ENCODE data around the gene TNIP3.
"Not testable (repeated sequence)": the region's sequence is repeated elsewhere in the genome, so short reads cannot be mapped to it uniquely, and the experiment has no call there.

Gene TNIP3, protein sequence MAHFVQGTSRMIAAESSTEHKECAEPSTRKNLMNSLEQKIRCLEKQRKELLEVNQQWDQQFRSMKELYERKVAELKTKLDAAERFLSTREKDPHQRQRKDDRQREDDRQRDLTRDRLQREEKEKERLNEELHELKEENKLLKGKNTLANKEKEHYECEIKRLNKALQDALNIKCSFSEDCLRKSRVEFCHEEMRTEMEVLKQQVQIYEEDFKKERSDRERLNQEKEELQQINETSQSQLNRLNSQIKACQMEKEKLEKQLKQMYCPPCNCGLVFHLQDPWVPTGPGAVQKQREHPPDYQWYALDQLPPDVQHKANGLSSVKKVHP

DNA sequence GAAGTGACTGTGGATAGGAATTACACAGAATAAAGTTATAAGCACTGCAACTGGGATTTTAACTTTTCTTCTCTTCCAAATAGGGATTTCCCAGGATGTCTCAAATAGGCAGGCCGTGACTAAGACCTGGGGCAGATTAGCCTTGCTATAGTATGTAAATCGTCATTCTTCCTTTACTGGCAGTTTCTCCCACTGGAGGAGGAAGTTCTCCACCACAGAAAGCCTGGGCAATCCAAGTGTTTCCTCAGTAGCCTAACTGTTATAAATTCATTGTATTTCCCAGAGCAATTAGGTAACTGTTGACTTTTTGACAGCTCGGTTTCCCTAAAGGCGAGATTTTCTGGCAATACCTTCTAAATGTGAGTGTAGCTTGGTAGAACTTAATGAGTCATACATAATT, at the start of gene TNIP3:
Gene TNIP3, minus strand, starts transcription at position 31 of the 400 bp plus-strand sequence. CDS start 196 bp downstream, outside the sequence.
- DNase-seq (ENCODE audit: low read depth in 2 of 3, low spot score in 2 of 3) = no peak

DNA sequence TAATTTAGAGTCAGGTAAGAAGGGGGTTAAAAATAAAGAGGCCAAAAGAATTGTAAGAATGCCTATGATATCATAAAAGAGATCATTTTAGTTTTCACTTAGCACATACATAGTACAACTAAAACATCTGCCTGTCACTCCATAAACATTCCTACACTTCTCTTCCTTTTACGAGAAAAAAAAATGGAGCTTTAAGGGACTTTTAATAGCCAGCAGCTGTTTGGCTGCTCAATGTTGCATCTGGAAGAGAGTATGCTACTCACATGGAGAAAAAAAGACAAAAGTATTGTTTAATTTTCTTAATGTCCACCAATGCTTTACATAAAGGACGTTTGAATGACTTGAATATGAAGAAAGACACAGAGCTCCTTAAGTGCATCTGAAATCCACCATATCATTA, 48.7 kb upstream of the TNIP3 start:
- no peak for DNase-seq (ENCODE audit: low read depth in 2 of 3, low spot score in 2 of 3)

DNA sequence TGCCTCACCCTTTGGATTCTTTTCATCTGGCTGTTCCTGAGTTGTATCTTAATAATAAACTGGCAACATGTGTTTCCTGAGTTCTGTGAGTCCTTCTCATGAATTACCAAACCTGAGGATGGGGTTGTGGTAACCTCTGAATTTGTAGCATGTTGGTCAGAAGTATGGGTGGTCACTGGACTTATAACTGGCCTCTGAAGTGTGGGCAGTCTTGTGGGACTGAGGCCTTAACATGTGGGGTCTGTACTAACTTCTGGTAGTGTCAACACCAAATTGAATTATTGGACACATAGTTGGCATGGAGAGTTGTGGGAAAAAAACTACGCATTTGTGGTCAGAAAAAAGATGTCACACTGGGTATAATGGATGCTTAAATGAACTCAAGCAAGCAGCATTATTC, 45.0 kb upstream of the TNIP3 start:
- no peak for DNase-seq (ENCODE audit: low read depth in 2 of 3, low spot score in 2 of 3)

DNA sequence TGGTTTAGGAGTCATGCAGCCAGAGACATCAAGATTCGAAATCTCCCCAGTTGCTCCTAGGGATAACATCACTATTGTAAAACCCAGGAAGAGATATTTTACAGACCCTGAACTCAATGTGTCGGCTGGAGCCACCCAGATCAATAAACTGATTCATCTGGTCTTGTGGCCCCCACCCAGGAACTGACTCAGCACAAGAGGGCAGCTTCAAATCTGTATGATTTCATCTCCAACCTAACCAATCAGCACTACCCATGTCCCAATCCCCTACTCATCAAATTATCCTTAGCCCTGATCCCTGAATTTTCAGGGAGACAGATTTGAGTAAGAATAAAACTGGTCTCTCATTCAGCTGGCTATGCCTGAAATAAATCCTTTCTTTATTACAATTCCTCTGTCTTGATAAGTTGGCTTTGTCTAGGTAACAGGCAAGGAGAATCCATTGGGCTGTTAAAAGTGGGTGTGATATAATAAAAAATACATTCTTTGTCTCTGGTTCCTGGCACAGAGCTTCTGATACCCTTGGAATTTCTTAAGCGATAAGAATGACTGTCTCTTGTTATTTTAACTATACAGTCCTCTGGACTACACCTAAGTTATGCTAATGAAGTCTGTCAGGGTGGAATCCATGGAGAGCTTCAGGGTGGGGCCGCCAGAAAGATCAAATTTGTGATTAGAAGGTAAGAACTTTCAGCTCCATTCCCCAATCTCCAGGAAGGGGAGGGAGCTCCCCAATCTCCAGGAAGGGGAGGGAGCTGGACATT, 44.3 kb upstream of the TNIP3 start:
- DNase-seq (ENCODE audit: low read depth in 2 of 3, low spot score in 2 of 3) = no peak

DNA sequence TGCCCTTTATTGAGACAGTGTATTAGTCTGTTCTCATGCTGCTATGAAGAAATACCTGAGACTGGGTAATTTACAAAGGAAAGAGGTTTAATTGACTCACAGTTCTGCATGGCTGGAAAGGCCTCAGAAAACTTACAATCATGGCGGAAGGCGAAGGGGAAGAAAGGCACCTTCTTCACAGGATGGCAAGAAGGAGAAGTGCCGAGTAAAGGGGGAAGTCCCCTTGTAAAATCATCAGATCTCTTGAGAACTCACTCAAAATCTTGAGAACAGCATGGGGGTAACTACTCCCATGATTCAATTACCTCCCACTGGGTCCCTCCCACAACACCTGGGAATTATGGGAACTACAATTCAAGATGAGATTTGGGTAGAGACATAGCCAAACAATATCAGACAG, 41.7 kb upstream of the TNIP3 start:
- not testable (repeated sequence) for DNase-seq (ENCODE audit: low read depth in 2 of 3, low spot score in 2 of 3)

DNA sequence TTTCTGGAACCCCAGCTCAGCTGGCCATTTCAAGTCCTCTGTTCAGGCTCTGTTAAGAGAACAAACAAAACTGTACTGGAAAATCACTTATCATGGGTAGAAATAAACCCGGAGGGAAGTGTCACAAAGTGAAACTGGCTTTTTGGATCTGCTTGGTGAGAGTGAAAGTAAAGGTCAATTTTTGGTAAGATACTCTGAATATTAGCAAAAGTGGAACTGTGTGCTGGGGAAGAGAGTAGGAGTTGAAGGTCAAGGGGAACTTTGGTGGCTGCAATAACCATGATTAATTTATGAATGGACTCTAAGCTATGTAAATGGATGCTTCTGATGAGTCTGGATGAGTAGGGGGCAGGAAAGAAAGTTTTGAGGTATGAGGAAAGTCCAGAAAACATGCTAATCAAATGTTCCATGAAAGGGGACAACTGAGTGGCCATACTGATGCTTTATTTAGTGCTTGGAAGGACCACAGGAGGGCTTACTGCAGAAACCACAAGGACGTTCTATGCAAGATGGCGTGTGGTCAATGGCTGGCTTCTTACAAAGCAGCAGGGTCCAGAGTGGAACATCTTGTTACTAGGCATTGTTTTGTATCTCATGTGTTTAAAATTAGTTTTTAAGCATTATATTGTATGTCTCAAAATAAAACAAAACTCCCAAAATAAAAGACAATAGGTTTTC, 36.8 kb upstream of the TNIP3 start:
- DNase-seq (ENCODE audit: low read depth in 2 of 3, low spot score in 2 of 3) = no peak

DNA sequence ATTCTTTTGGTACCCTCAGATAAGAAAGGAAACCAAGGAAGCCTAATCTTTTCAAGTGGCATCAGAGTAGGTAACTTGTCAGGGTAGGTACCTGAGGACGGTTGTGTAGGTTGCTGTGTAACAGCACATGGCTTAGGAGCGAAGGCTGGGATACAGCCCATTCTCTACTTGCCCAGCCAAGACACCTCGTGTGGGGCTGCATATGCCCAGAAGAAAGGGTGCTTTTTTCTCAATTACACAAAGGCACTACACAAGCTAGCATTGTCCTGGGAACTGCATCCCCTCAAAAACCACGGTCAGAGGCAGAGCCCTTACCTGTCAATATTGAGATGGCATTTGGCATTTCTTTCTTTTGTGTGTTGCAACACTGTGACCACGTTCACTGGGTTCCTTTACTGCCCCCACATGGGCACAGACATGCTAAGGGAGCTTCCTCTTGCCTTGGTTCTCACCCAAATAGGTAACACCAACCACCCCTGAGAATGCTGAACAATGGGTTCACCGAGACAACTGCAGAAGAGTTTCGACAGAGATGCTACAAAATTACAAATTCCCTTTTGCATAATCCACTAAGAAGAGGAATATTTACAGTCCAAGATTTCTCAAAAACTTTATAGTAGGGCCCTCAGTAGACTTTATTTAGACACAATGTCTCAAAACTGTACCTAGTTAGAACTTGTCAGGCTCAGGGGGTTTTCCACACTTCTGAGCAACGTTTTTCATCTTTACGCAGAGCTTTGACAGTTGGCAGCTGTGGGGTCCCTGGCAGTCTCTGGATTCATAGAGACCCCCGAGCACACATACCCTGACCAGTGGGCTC, 35.8 kb upstream of the TNIP3 start:
- DNase-seq (ENCODE audit: low read depth in 2 of 3, low spot score in 2 of 3) = no peak

DNA sequence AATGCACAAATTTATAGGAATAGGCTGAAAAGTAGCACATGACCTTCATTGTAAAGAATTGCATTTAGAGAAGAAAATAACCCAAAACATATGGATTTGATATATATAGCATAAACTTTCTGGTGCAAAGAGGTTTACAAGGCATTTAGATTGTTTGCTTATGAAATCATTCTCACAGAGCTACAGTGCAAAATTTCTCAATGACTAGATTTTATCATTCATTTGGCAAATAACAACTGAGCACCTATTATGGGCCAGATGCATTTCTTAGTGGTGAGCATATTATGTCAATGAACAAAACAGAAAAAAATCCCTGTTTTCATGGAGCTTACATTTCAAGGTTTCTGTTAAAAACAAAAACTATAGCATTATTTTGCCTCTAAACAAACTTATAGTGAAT, 34.1 kb upstream of the TNIP3 start:
- no peak for DNase-seq (ENCODE audit: low read depth in 2 of 3, low spot score in 2 of 3)

DNA sequence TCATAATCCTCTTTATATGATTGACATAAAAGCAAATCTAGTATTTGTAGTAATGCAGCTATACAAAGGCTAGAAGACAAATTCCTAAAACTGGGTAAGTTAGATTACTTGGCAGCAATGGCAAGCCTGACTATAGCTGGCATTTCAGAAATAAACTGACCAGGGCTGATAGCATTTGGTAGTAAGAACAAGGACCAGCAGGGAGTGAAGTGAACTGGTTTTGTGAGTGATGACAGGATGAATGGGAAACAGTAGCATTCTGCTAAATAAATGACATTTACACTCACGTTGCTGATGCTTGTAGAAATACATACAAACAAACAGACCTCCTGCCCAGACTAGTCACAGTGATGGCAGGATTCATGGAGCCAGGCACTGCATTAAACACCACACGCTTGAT, 31.5 kb upstream of the TNIP3 start:
- DNase-seq (ENCODE audit: low read depth in 2 of 3, low spot score in 2 of 3) = no peak

DNA sequence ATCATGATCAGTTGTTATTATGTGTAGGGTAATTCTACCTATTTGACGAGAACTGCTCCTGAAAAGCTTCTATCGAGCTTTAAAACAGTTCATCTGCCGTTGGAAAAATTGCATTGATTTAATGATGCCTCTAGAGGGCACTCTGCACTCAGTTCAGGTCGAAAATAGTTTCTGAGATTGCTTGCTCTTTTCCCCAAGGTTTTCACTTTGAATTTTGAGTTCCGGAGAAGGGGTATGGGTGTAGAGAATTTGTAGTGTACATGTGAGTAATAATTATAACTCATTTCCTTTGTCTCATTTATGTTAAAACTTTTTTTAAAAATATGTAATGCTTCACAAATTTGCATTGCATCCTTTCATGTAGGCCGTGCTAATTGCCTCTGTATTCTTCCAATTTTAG, 28.4 kb upstream of the TNIP3 start:
- no peak for DNase-seq (ENCODE audit: low read depth in 2 of 3, low spot score in 2 of 3)

DNA sequence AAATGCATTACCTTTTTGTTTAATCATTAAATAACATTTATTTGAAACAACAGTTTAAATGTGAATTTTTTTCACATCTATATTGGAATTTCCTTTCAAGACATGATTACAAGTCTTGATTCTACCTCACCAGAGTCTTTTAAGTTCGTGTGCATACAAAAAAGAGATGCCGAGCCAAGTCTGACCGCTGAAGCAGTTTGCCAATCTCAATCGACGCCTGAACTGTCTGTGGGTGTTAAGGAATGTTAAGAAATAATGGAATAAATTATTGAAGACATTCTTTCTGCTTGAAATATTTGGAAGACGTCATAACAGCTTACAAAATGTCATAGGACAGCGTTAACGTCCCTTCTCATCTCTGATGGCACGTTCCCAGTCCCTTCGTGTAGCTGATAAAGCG, 27.9 kb upstream of the TNIP3 start:
- no peak for DNase-seq (ENCODE audit: low read depth in 2 of 3, low spot score in 2 of 3)

DNA sequence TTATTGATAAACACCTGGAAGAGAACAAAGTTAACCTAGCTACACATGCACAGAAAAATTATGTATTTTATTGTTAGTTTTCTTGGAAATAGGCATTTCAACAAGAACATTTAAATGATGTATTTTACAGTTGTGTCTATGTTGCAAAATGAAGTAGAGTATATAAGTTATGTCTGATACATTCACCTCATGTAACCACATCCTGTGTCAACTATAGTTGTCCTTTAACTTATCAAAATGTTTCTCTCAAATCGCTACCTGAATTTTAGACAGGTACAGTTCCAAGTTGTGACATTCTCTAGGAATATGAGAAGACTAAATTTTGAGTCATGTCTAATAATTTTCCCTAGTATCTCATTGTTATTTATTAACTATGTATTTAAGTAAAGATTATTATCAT, 27.2 kb upstream of the TNIP3 start:
- DNase-seq (ENCODE audit: low read depth in 2 of 3, low spot score in 2 of 3) = no peak

DNA sequence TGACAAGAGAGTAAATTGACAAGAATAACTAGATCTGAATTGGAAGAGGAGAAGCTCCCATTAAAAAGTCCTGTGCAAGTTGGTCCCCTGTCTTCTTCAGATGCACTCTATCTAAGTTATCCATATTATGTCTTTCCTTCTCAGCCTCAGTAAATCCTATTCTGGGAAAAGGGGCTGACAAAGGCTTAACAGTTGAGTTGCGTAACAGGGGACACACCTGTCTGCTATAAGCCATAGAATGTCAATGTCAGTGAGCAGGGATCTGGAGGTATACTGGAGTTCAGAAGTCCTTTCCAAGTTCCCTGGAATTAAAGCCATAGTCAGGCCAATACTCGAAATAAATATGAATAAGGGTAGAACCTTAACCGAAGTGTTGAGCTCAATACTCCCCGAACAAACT, 26.3 kb upstream of the TNIP3 start:
- DNase-seq (ENCODE audit: low read depth in 2 of 3, low spot score in 2 of 3) = no peak

DNA sequence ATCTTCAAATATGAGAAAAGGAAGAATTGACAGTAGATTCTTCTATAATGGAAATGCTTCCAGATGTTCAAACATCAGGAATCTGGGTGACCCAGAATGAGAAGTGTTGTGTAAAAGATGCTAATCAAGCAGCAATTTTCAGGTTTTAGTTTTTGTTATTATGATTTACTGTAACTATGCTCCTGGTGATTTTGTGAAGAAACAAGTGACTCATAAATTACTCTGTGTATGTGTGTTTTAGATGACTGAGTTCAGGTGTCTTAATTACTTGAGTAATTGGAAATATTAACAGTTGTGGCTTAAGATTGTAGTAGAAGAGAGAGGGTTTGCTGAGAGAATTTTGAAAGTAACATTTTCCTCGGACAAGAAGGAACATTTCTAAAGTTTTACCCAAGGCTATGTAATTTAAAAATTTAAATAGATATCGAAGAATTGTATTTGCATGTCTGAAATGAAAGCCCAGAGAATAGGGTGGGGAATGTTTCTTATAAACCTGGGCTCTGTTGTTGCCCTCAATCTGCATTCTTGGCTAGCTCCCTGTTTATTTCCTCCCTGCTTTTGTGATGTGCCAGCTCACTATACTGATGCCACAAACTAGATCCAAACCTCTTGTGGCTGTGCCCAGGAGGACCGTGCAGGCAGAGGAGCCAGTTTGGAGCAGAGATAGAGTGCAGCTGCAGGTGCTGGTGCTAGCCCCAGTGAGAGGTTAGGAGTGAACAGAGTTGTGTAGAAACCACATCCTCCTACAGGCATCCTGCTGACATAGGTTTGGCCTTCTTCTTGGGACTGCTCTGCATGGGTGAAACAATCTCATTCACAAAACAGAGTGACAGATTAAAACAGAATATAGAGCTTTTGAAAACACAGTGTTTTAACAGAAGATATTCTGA, 25.4 kb upstream of the TNIP3 start:
- no peak for DNase-seq (ENCODE audit: low read depth in 2 of 3, low spot score in 2 of 3)

DNA sequence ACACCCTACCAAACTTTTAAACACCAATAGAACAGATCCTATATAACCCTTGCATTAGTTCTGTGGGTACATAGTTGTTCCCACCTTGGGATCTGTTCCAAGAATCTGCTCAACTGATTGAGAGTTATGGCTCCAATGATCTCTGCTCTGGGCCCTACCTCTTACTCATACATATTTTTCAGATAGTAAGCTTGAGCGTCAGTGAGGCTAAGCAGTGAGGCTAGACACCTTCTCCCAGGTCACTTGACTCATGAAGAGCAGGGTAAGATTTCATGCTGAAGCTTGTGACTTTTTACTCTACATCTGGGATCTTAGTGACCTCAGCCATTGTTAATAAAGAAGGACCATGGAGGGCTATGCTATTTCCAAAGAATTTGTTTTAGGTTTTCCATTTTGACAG, 23.1 kb upstream of the TNIP3 start:
- DNase-seq (ENCODE audit: low read depth in 2 of 3, low spot score in 2 of 3) = no peak

DNA sequence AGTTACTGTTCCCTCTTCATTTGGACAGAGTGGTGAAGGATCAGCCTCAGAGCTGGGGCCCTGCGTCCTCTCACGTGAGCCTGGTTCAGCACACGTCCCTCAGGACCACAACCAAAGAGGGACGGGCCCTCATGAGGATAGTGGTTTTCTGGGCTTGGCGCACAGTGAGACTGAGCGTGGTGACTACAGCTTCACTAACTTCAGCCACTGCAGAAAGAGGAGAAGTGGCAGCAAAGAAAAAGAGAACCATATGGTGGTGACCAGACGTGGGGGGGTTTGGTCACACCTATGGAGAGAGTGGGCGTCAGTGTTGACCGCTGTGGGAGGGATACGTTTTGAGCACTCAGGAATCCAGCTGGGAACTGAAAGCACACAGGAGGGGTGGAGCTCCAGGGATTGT, 21.8 kb upstream of the TNIP3 start:
- DNase-seq (ENCODE audit: low read depth in 2 of 3, low spot score in 2 of 3) = no peak

DNA sequence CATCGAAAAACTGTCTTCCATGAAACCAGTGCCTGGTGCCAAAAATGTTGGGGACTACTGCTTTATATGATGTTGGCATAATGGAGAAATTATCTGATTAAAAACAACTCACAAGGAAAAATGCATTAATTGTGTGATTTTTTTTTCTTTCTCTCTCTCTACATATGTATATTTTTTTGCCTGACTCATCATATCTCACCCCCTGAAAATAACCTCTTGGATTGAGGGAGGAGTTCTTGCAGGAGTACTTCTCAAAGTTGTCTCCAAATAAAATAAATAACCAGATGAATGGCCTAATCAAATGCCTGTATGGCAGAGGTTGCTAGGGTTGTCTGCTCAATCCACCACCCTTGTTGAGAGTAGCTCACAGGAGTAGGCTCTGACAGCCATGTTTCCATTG, 19.9 kb upstream of the TNIP3 start:
- DNase-seq (ENCODE audit: low read depth in 2 of 3, low spot score in 2 of 3) = no peak

DNA sequence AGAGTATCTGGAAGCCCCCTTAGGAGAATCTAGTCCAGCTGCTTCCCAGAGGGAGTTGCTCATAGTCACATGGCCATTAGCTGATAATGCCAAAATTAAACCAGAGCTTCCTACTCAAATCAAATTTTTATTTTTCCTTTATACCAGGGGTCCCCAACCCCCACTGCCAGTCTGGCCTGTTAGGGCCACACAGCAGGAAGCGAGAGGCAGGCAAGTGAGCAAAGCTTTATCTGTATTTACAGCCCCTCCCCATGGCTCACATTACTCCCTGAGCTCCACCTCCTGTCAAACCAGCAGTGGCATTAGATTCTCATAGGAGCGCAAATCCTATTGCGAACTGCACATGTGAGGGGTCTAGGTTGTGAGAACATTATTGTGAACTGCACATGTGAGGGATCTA, 19.2 kb upstream of the TNIP3 start:
- no peak for DNase-seq (ENCODE audit: low read depth in 2 of 3, low spot score in 2 of 3)

DNA sequence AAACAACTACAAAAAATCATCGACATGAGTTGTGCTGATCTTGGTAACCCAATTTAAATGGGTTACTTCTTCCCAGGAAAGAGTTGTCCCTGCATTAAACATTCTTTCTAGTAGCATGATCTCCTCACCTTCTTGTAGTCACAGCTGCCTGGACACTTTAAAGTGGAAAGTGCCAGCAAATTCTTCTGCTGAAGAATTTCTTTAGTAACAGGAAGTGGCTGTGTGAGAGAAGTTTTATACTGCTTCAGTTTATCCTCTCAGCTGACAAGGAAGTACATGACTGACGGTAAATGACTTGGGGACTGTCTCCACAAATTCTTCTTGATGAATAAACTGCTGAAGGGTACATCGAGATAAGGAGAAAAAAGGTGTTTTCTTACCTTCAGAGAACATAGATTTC, 18.2 kb upstream of the TNIP3 start:
- no peak for DNase-seq (ENCODE audit: low read depth in 2 of 3, low spot score in 2 of 3)

DNA sequence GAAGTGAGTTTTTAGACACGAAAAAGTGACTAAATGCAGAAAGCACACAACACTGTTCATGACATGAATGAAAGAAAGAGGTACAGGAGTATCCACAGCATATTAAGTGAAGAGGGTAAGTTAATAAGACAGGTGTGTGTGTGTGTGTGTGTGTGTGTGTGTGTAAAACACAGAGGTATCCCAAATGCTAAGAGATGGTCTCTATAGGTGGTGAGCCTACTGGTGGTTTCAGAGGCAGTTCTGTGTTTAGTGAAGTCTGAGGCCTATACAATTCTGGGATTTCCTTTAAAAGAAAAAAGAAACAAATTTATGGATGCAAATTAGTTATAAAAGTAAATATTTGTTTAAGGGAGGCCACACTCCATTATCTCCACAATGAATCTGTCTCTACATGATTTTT, 17.4 kb upstream of the TNIP3 start:
- DNase-seq (ENCODE audit: low read depth in 2 of 3, low spot score in 2 of 3) = no peak

All from activated CD8-positive, alpha-beta memory T cell treated with anti-CD3 and anti-CD28 coated beads for 48 hours (primary cell).